Epithelial cell of proximal tubule (primary cell): Measurements from ENCODE around the gene HMBS. TPM values are rescaled to one million over a fixed set of nuclear protein-coding genes. Genes with fewer than 3 reads are reported as not detected.
"Not testable (repeated sequence)": the region's sequence is repeated elsewhere in the genome, so short reads cannot be mapped to it uniquely, and the experiment has no call there.

Source experiments
- DNase-seq: peaks from one replicate; pipeline ENCODE4 v3.0.0-alpha.2; 2011; ENCODE audit warnings: low read depth
- H3K4me3 ChIP-seq: 2 replicates; pipeline ENCODE4 v1.5.1; 2011; ENCODE audit warnings: low read depth, mild to moderate bottlenecking, low read length
- CTCF ChIP-seq: conservative IDR thresholded peaks from 2 replicates; pipeline ENCODE4 v1.5.1; 2012; ENCODE audit warnings: low read depth, mild to moderate bottlenecking, low read length
- total RNA-seq: library from RNA; depleted of rRNA; stranded (reverse); fragments of >200 nt; gene quantifications from 2 replicates; pipeline ENCODE4 v1.2.3, GENCODE V29; 2015

HMBS gene
- total RNA-seq, 1 donor from 2014 or later, result 17.0 TPM

GRCh38 chr11:119055901-119056300, 28.8 kb upstream of the HMBS start:
- peak; percentile 44 for TF ChIP-seq CTCF
- DNase-seq, result no peak
- peak overlapping the region; percentile 74 for H3K4me3 ChIP-seq

GRCh38 chr11:119056421-119056999, 28.2 kb upstream of the HMBS start:
- no peak for TF ChIP-seq CTCF
- DNase-seq, result no peak
- H3K4me3 ChIP-seq, result peak overlapping the region; percentile 74

- peak within 1 kb of the TSS; percentile 74 for H3K4me3 ChIP-seq
- DNase-seq, result peak; percentile 41
- TF ChIP-seq CTCF, result peak; percentile 30
These were observed 27.5 kb upstream of the HMBS start, which contains the start of gene HYOU1 for GRCh38 chr11:119057000-119057769. Gene HYOU1, minus strand, starts transcription at chr11:119057205. Its CDS starts 1,045 bp downstream, at chr11:119056160.

- H3K4me3 ChIP-seq, DNase-seq: not testable (repeated sequence)
These were observed 25.6 kb upstream of the HMBS start for GRCh38 chr11:119059128-119059527.

GRCh38 chr11:119061256-119061655, 23.4 kb upstream of the HMBS start:
- H3K4me3 ChIP-seq, result no peak overlapping the region
- TF ChIP-seq CTCF, result no peak
- no peak for DNase-seq

- no peak for DNase-seq
- no peak for TF ChIP-seq CTCF
- H3K4me3 ChIP-seq, result no peak overlapping the region
These were observed 21.9 kb upstream of the HMBS start for GRCh38 chr11:119062779-119063178.

GRCh38 chr11:119065369-119065768, 19.3 kb upstream of the HMBS start:
- TF ChIP-seq CTCF, result peak; percentile 50
- no peak overlapping the region for H3K4me3 ChIP-seq
- no peak for DNase-seq
